Liver (tissue), 9 donors: ENCODE results near the gene NLGN1. TPM values are rescaled to one million over a fixed set of nuclear protein-coding genes. Genes with fewer than 3 reads are reported as not detected.

ENCODE experiments used
- DNase-seq: peaks from one replicate; pipeline ENCODE4 v3.0.0-alpha.2; 2017; ENCODE audit warnings: low spot score
- H3K27ac ChIP-seq, 2 donors: one replicate each; pipeline ENCODE4 v1.7.0; 2013; ENCODE audit warnings: inconsistent platforms in 2 of 2, low read length in 2 of 2, control low read depth in 1 of 2, low read depth in 1 of 2, mild to moderate bottlenecking in 1 of 2
- H3K27me3 ChIP-seq, 4 donors: one replicate each; pipeline versions ENCODE4 v1.6.1 to v1.7.0; 2013; ENCODE audit warnings: low read length in 3 of 4, inconsistent platforms in 1 of 4, mild to moderate bottlenecking in 1 of 4, moderate library complexity in 1 of 4; ENCODE audit not compliant: control insufficient read depth in 4 of 4, insufficient read depth in 4 of 4
- H3K36me3 ChIP-seq, 4 donors: one replicate each; pipeline versions ENCODE4 v1.6.1 to v1.7.0; 2013; ENCODE audit warnings: low read length in 3 of 4, mild to moderate bottlenecking in 3 of 4, low read depth in 1 of 4, moderate library complexity in 1 of 4; ENCODE audit not compliant: control insufficient read depth in 4 of 4, insufficient read depth in 3 of 4
- H3K4me1 ChIP-seq, 4 donors: one replicate each; pipeline versions ENCODE4 v1.6.1 to v1.7.0; 2013; ENCODE audit warnings: low read length in 3 of 4, mild to moderate bottlenecking in 3 of 4, moderate library complexity in 1 of 4; ENCODE audit not compliant: control insufficient read depth in 4 of 4, insufficient read depth in 4 of 4
- H3K4me3 ChIP-seq, 3 donors: one replicate each; pipeline versions ENCODE4 v1.6.1 to v1.7.0; 2013; ENCODE audit warnings: low read length in 3 of 3, control low read depth in 1 of 3, low read depth in 1 of 3, mild to moderate bottlenecking in 1 of 3
- H3K9ac ChIP-seq, 2 donors: one replicate each; pipeline ENCODE4 v1.7.0; 2013; ENCODE audit warnings: low read length in 2 of 2, mild to moderate bottlenecking in 2 of 2, moderate library complexity in 2 of 2, control low read depth in 1 of 2, low read depth in 1 of 2
- H3K9me3 ChIP-seq, 4 donors: one replicate each; pipeline versions ENCODE4 v1.6.1 to v1.7.0; 2013; ENCODE audit warnings: low read length in 3 of 4; ENCODE audit not compliant: control insufficient read depth in 4 of 4
- ATF3 ChIP-seq: IDR thresholded peaks from 2 replicates; pipeline ENCODE4 v1.6.1; 2016; ENCODE audit warnings: antibody characterized with exemption
- FOXA1 ChIP-seq: IDR thresholded peaks from 2 replicates; pipeline ENCODE4 v1.6.1; 2016; ENCODE audit warnings: antibody characterized with exemption
- FOXA2 ChIP-seq: IDR thresholded peaks from 2 replicates; pipeline ENCODE4 v1.6.1; 2016; ENCODE audit warnings: antibody characterized with exemption
- GABPA ChIP-seq, 2 donors: IDR thresholded peaks in 1 of 2; conservative IDR thresholded peaks in 1 of 2; 2 replicates each; pipeline ENCODE4 v1.6.1; 2016; ENCODE audit warnings: antibody characterized with exemption in 2 of 2, mild to moderate bottlenecking in 1 of 2, moderate library complexity in 1 of 2
- HNF4A ChIP-seq, 2 donors: conservative IDR thresholded peaks; 2 replicates each; pipeline ENCODE4 v1.6.1; 2016; ENCODE audit warnings: antibody characterized with exemption in 2 of 2, mild to moderate bottlenecking in 2 of 2
- HNF4G ChIP-seq: IDR thresholded peaks from 2 replicates; pipeline ENCODE4 v1.6.1; 2016; ENCODE audit warnings: antibody characterized with exemption
- JUND ChIP-seq, 2 donors: IDR thresholded peaks; 2 replicates each; pipeline ENCODE4 v1.6.1; 2016; ENCODE audit warnings: antibody characterized with exemption in 2 of 2
- MAX ChIP-seq: IDR thresholded peaks from 2 replicates; pipeline ENCODE4 v1.6.1; 2016; ENCODE audit warnings: antibody characterized with exemption
- NR2F2 ChIP-seq: IDR thresholded peaks from 2 replicates; pipeline ENCODE4 v1.6.1; 2016; ENCODE audit warnings: antibody characterized with exemption
- RAD21 ChIP-seq, 2 donors: IDR thresholded peaks; 2 replicates each; pipeline ENCODE4 v1.6.1; 2016; ENCODE audit warnings: antibody characterized with exemption in 2 of 2, mild to moderate bottlenecking in 2 of 2
- RXRA ChIP-seq, 2 donors: IDR thresholded peaks; 2 replicates each; pipeline ENCODE4 v1.6.1; 2017 to 2018; ENCODE audit warnings: antibody characterized with exemption in 2 of 2, mild to moderate bottlenecking in 1 of 2
- SP1 ChIP-seq: IDR thresholded peaks from 2 replicates; pipeline ENCODE4 v1.6.1; 2018; ENCODE audit warnings: antibody characterized with exemption, mild to moderate bottlenecking
- TAF1 ChIP-seq: conservative IDR thresholded peaks from 2 replicates; pipeline ENCODE4 v1.6.1; 2016; ENCODE audit warnings: antibody characterized with exemption, mild to moderate bottlenecking
- YY1 ChIP-seq: IDR thresholded peaks from 2 replicates; pipeline ENCODE4 v1.6.1; 2016; ENCODE audit warnings: antibody characterized with exemption, mild to moderate bottlenecking
- ZBTB33 ChIP-seq: IDR thresholded peaks from 2 replicates; pipeline ENCODE4 v1.6.1; 2016; ENCODE audit warnings: antibody characterized with exemption
- WGBS: extraction: QIAGEN DNeasy Blood & Tissue Kit; methylation state at CpG from one replicate; pipeline ENCODE4 v1.1.7; 2013; 5-methylcytosine and 5-hydroxymethylcytosine counted together
- polyA plus RNA-seq, 2 donors: library from polyadenylated mRNA; stranded (reverse) in 1 of 2; unstranded in 1 of 2; fragments of 200-250 nt in 1 of 2; fragments of >200 nt in 1 of 2; fragmentation: Nextera tagmentation in 1 of 2; extraction: Ambion mirVana in 1 of 2; gene quantifications; one replicate each; pipeline versions ENCODE4 v1.2.1 to v1.2.3, GENCODE V29; 2013 to 2015
- total RNA-seq, 2 donors: library from RNA; depleted of rRNA; stranded (reverse); fragments of >200 nt; gene quantifications; one replicate each; pipeline ENCODE4 v1.2.3, GENCODE V29; 2014
- TF ChIP-seq, protein P1 (sequence below): fragments of 150-350 bp; IDR thresholded peaks from 2 replicates; pipeline ENCODE4 v1.5.1; 2017; ENCODE audit warnings: improper control_type of control experiment, low read depth, low read length; ENCODE audit not compliant: missing input control
- TF ChIP-seq, protein P2 (sequence below): IDR thresholded peaks from 2 replicates; pipeline ENCODE4 v1.6.1; 2016; ENCODE audit warnings: antibody characterized with exemption, mild to moderate bottlenecking
- donor health status: healthy.
- donor health status: healthy.
- donor health status: healthy.
- donor health status: healthy.
- donor health status: healthy.

Gene NLGN1
- total and polyA plus RNA-seq, 4 donors = 0.02 to 0.67 (median 0.37) TPM; not detected in 1

GRCh38 chr3:173402656-173403055, 5.1 kb downstream of the NLGN1 start:
- no peak overlapping the region for H3K4me3 ChIP-seq
- H3K9ac ChIP-seq = no peak overlapping the region
- TF ChIP-seq SP1 (no peak), ATF3 (no peak), RXRA (IDR thresholded peaks at IDR 0.05) (no peak), GABPA (IDR thresholded peaks at IDR 0.05 in 1 of 2, conservative IDR thresholded peaks at IDR 0.05 in 1 of 2) (no peak), FOXA2 (no peak), MAX (no peak), HNF4A (conservative IDR thresholded peaks at IDR 0.05) (no peak), FOXA1 (no peak), HNF4G (no peak), TAF1 (no peak)
- TF ChIP-seq, protein P1, sequence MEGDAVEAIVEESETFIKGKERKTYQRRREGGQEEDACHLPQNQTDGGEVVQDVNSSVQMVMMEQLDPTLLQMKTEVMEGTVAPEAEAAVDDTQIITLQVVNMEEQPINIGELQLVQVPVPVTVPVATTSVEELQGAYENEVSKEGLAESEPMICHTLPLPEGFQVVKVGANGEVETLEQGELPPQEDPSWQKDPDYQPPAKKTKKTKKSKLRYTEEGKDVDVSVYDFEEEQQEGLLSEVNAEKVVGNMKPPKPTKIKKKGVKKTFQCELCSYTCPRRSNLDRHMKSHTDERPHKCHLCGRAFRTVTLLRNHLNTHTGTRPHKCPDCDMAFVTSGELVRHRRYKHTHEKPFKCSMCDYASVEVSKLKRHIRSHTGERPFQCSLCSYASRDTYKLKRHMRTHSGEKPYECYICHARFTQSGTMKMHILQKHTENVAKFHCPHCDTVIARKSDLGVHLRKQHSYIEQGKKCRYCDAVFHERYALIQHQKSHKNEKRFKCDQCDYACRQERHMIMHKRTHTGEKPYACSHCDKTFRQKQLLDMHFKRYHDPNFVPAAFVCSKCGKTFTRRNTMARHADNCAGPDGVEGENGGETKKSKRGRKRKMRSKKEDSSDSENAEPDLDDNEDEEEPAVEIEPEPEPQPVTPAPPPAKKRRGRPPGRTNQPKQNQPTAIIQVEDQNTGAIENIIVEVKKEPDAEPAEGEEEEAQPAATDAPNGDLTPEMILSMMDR = no peak
- TF ChIP-seq, protein P2, sequence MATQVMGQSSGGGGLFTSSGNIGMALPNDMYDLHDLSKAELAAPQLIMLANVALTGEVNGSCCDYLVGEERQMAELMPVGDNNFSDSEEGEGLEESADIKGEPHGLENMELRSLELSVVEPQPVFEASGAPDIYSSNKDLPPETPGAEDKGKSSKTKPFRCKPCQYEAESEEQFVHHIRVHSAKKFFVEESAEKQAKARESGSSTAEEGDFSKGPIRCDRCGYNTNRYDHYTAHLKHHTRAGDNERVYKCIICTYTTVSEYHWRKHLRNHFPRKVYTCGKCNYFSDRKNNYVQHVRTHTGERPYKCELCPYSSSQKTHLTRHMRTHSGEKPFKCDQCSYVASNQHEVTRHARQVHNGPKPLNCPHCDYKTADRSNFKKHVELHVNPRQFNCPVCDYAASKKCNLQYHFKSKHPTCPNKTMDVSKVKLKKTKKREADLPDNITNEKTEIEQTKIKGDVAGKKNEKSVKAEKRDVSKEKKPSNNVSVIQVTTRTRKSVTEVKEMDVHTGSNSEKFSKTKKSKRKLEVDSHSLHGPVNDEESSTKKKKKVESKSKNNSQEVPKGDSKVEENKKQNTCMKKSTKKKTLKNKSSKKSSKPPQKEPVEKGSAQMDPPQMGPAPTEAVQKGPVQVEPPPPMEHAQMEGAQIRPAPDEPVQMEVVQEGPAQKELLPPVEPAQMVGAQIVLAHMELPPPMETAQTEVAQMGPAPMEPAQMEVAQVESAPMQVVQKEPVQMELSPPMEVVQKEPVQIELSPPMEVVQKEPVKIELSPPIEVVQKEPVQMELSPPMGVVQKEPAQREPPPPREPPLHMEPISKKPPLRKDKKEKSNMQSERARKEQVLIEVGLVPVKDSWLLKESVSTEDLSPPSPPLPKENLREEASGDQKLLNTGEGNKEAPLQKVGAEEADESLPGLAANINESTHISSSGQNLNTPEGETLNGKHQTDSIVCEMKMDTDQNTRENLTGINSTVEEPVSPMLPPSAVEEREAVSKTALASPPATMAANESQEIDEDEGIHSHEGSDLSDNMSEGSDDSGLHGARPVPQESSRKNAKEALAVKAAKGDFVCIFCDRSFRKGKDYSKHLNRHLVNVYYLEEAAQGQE = no peak
- no peaks in the 10 kb centered on the region for H3K36me3 ChIP-seq
- H3K4me1 ChIP-seq = peaks cover 0 to 5% (median 4%) of the 10 kb centered on the region in 4 donors
- peaks cover 0 to 13% (median 2%) of the 10 kb centered on the region in 4 donors for H3K27me3 ChIP-seq
- WGBS = 59% methylated on average over 2 of the region's 2 CpGs
- H3K27ac ChIP-seq = no peak overlapping the region
- no peaks in the 10 kb centered on the region for H3K9me3 ChIP-seq
- DNase-seq = no peak

- Histone ChIP-seq H3K4me1 (no peaks in the 10 kb centered on the region), H3K4me3 (no peak overlapping the region), H3K27ac (no peak overlapping the region), H3K27me3 (peaks cover 0 to 7% (median 0%) of the 10 kb centered on the region in 4 donors), H3K9me3 (no peaks in the 10 kb centered on the region), H3K36me3 (no peaks in the 10 kb centered on the region), H3K9ac (no peak overlapping the region)
- DNase-seq = no peak
- WGBS = 63% methylated on average over 1 of the region's 1 CpG
- TF ChIP-seq, protein P2 = no peak
- TF ChIP-seq HNF4G (no peak), ZBTB33 (no peak), JUND (IDR thresholded peaks at IDR 0.05) (no peak), RAD21 (IDR thresholded peaks at IDR 0.05) (no peak), YY1 (no peak), SP1 (no peak), NR2F2 (no peak), RXRA (IDR thresholded peaks at IDR 0.05) (no peak), GABPA (IDR thresholded peaks at IDR 0.05 in 1 of 2, conservative IDR thresholded peaks at IDR 0.05 in 1 of 2) (no peak), MAX (no peak), ATF3 (no peak), TAF1 (no peak), HNF4A (conservative IDR thresholded peaks at IDR 0.05) (no peak)
- TF ChIP-seq, protein P1 = no peak
These were observed 5.8 kb downstream of the NLGN1 start for GRCh38 chr3:173403376-173403775.
